HepG2 (cell line): Measurements from ENCODE around the gene CHAF1A. TPM values are rescaled to one million over a fixed set of nuclear protein-coding genes. Genes with fewer than 3 reads are reported as not detected.

Experiments
- ATF7 ChIP-seq, 2 experiments: fragments of 450-650 bp in 1 of 2; sonication (generic) in 1 of 2; formaldehyde crosslinking in 1 of 2; IDR thresholded peaks; 2 replicates each; pipeline versions ENCODE4 v1.4.0 to v1.6.1; 2016 to 2020; ENCODE audit warnings: antibody characterized with exemption in 1 of 2, mild to moderate bottlenecking in 1 of 2, missing genetic modification reagents in 1 of 2
- IRX3 ChIP-seq: sonication (generic); formaldehyde crosslinking; IDR thresholded peaks from 2 replicates; pipeline ENCODE4 v1.8.1; 2023; ENCODE audit warnings: mild to moderate bottlenecking, low read depth, missing genetic modification reagents, borderline replicate concordance
- KLF12 ChIP-seq: sonication (generic); formaldehyde crosslinking; IDR thresholded peaks from 2 replicates; pipeline ENCODE4 v1.4.0; 2020; ENCODE audit warnings: missing genetic modification reagents, borderline replicate concordance
- MIER3 ChIP-seq: IDR thresholded peaks from 2 replicates; pipeline ENCODE4 v1.6.1; 2016; ENCODE audit warnings: missing compliant biosample characterization, borderline replicate concordance
- NBN ChIP-seq: fragments of 450-650 bp; conservative IDR thresholded peaks from 2 replicates; pipeline ENCODE4 v1.6.1; 2017
- NFYB ChIP-seq: sonication (generic); formaldehyde crosslinking; IDR thresholded peaks from 2 replicates; pipeline ENCODE4 v1.4.0; 2020; ENCODE audit warnings: missing genetic modification reagents
- SMYD3 ChIP-seq: sonication (generic); formaldehyde crosslinking; IDR thresholded peaks from 2 replicates; pipeline ENCODE4 v1.8.1; 2023; ENCODE audit warnings: mild to moderate bottlenecking, missing genetic modification reagents
- TAF15 ChIP-seq: fragments of 200-400 bp; formaldehyde crosslinking; IDR thresholded peaks from one replicate; pipeline ENCODE4 v1.6.1; 2018; ENCODE audit warnings: mild to moderate bottlenecking, low read depth, low read length; ENCODE audit not compliant: poor library complexity, severe bottlenecking
- ZFP36 ChIP-seq: fragments of 150-350 bp; IDR thresholded peaks from 2 replicates; pipeline ENCODE4 v1.6.1; 2018; ENCODE audit warnings: borderline replicate concordance, low read length, low read depth; ENCODE audit not compliant: partially characterized antibody
- ZFP91 ChIP-seq: sonication (generic); formaldehyde crosslinking; IDR thresholded peaks from 2 replicates; pipeline ENCODE4 v1.9.0; 2022; ENCODE audit warnings: missing genetic modification reagents, mild to moderate bottlenecking, borderline replicate concordance
- ZKSCAN5 ChIP-seq: sonication (generic); formaldehyde crosslinking; IDR thresholded peaks from 2 replicates; pipeline ENCODE4 v1.5.1; 2020; ENCODE audit warnings: mild to moderate bottlenecking, missing genetic modification reagents
- ZMYM2 ChIP-seq: sonication (generic); formaldehyde crosslinking; IDR thresholded peaks from 2 replicates; pipeline ENCODE4 v1.8.0; 2022; ENCODE audit warnings: mild to moderate bottlenecking, missing genetic modification reagents
- ZNF124 ChIP-seq: sonication (generic); formaldehyde crosslinking; IDR thresholded peaks from 2 replicates; pipeline ENCODE4 v1.4.0; 2020; ENCODE audit warnings: missing genetic modification reagents
- ZNF256 ChIP-seq: sonication (generic); formaldehyde crosslinking; conservative IDR thresholded peaks from 2 replicates; pipeline ENCODE4 v1.4.0; 2020; ENCODE audit warnings: missing genetic modification reagents
- ZNF446 ChIP-seq: sonication (generic); formaldehyde crosslinking; IDR thresholded peaks from 2 replicates; pipeline ENCODE4 v1.5.0; 2020; ENCODE audit warnings: mild to moderate bottlenecking, missing genetic modification reagents
- ZNF567 ChIP-seq: sonication (generic); formaldehyde crosslinking; IDR thresholded peaks from 2 replicates; pipeline ENCODE4 v1.8.1; 2023; ENCODE audit warnings: mild to moderate bottlenecking, missing genetic modification reagents, borderline replicate concordance
- polyA plus RNA-seq, 8 experiments: library from polyadenylated mRNA; depleted of rRNA in 3 of 8; stranded (reverse) in 7 of 8; unstranded in 1 of 8; fragments of >200 nt; fragmentation: Illumina TruSeq in 4 of 8; extraction: Trizol in 4 of 8; gene quantifications; 2 replicates each; pipeline versions ENCODE4 v1.2.1 to v1.2.3, GENCODE V29; 2011 to 2016; ENCODE audit warnings: low read depth in 4 of 8, missing spikeins in 1 of 8, mixed read lengths in 1 of 8; ENCODE audit not compliant: insufficient read depth in 1 of 8
- total RNA-seq, 5 experiments: library from RNA; depleted of rRNA; stranded (reverse); fragments of >200 nt; fragmentation: Illumina TruSeq; extraction: Trizol; gene quantifications; 2 replicates each; pipeline ENCODE4 v1.2.3, GENCODE V29; 2016; ENCODE audit warnings: low read depth in 1 of 5
- TF ChIP-seq, protein P1 (sequence below): fragments of 450-650 bp; IDR thresholded peaks from 2 replicates; pipeline ENCODE4 v1.6.1; 2017
- TF ChIP-seq, protein P2 (sequence below): sonication (generic); formaldehyde crosslinking; IDR thresholded peaks from 2 replicates; pipeline ENCODE4 v1.4.0; 2020; ENCODE audit warnings: low read depth, missing genetic modification reagents
- TF ChIP-seq, protein P3 (sequence below): IDR thresholded peaks from 2 replicates; pipeline ENCODE4 v1.6.1; 2016; ENCODE audit warnings: mild to moderate bottlenecking, missing biosample characterization, missing genetic modification reagents
- TF ChIP-seq, protein P4 (sequence below): sonication (generic); formaldehyde crosslinking; IDR thresholded peaks from 2 replicates; pipeline ENCODE4 v1.5.1; 2020; ENCODE audit warnings: mild to moderate bottlenecking, missing genetic modification reagents, borderline replicate concordance

Gene CHAF1A
- total and polyA plus RNA-seq, 2 of the 13 experiments (the other 11 are each of a cell fraction or from before 2014, with no cell fraction given): 11.0 to 34.8 TPM

DNA sequence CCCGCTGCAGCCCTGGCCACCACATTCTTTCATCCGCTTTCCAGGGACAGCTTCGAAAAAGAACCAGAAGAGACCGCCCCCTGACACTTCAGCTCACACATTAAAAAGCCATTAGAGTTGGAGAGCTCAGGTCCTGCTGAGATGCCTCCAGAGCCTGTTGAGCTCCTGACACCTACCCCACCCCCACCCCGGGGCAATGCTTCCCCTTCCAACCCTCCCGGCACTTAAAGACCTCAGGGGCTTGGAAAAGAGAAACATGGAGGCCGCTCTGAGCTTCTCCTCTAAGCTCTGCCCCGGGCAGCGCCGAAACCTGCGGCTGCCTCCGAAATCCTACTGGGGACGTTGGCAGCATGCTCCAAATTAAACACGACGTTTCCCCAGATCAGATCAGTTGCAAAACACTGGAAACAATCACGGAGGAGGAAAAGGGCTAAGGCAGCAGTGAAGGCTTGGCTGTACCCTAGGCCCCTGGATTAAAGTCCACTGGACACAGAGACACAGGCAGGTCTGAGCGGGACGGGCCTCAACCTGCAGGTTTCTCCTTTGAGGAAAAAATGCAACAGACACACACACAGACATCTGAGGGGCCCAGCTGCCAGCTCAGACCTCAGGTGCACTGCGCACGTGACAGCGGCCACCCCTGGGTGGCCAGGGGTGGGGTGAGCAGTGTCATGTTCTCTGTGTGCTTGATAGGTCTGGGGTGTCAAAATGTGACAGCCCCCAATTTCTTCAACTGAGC, 11.7 kb upstream of the CHAF1A start (continued):
- TF ChIP-seq NBN: no peak
- no peak for TF ChIP-seq IRX3 (CRISPR knock-in tag)
- no peak for TF ChIP-seq ZNF446 (CRISPR knock-in tag)
- no peak for TF ChIP-seq ZMYM2 (CRISPR knock-in tag)
- TF ChIP-seq KLF12 (CRISPR knock-in tag): peak; percentile 49; the same call in 1 of the 2 replicates
- TF ChIP-seq ZFP36: no peak
- TF ChIP-seq ZKSCAN5 (CRISPR knock-in tag): no peak
- no peak for TF ChIP-seq ZNF124
- no peak for TF ChIP-seq ATF7 (IDR thresholded peaks at IDR 0.05)
- TF ChIP-seq ATF7 (CRISPR knock-in tag; IDR thresholded peaks at IDR 0.05): no peak
- TF ChIP-seq ZNF256 (CRISPR knock-in tag): no peak
- TF ChIP-seq SMYD3 (CRISPR knock-in tag): peak; percentile 63; the same call in 1 of the 2 replicates
- TF ChIP-seq MIER3 (CRISPR knock-in tag): peak; percentile 34; the same call in 1 of the 2 replicates
- TF ChIP-seq NFYB (CRISPR knock-in tag): 0 out of 2 replicates have a peak, but pooled peaks have one; percentile 7
- TF ChIP-seq, protein P1, sequence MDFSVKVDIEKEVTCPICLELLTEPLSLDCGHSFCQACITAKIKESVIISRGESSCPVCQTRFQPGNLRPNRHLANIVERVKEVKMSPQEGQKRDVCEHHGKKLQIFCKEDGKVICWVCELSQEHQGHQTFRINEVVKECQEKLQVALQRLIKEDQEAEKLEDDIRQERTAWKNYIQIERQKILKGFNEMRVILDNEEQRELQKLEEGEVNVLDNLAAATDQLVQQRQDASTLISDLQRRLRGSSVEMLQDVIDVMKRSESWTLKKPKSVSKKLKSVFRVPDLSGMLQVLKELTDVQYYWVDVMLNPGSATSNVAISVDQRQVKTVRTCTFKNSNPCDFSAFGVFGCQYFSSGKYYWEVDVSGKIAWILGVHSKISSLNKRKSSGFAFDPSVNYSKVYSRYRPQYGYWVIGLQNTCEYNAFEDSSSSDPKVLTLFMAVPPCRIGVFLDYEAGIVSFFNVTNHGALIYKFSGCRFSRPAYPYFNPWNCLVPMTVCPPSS: no peak
- TF ChIP-seq, protein P2, sequence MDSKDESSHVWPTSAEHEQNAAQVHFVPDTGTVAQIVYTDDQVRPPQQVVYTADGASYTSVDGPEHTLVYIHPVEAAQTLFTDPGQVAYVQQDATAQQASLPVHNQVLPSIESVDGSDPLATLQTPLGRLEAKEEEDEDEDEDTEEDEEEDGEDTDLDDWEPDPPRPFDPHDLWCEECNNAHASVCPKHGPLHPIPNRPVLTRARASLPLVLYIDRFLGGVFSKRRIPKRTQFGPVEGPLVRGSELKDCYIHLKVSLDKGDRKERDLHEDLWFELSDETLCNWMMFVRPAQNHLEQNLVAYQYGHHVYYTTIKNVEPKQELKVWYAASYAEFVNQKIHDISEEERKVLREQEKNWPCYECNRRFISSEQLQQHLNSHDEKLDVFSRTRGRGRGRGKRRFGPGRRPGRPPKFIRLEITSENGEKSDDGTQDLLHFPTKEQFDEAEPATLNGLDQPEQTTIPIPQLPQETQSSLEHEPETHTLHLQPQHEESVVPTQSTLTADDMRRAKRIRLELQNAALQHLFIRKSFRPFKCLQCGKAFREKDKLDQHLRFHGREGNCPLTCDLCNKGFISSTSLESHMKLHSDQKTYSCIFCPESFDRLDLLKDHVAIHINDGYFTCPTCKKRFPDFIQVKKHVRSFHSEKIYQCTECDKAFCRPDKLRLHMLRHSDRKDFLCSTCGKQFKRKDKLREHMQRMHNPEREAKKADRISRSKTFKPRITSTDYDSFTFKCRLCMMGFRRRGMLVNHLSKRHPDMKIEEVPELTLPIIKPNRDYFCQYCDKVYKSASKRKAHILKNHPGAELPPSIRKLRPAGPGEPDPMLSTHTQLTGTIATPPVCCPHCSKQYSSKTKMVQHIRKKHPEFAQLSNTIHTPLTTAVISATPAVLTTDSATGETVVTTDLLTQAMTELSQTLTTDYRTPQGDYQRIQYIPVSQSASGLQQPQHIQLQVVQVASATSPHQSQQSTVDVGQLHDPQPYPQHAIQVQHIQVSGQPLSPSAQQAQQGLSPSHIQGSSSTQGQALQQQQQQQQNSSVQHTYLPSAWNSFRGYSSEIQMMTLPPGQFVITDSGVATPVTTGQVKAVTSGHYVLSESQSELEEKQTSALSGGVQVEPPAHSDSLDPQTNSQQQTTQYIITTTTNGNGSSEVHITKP (CRISPR knock-in tag): peak; percentile 26; the same call in 1 of the 2 replicates
- TF ChIP-seq, protein P3, sequence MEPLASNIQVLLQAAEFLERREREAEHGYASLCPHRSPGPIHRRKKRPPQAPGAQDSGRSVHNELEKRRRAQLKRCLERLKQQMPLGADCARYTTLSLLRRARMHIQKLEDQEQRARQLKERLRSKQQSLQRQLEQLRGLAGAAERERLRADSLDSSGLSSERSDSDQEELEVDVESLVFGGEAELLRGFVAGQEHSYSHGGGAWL (CRISPR knock-in tag): 0 out of 2 replicates have a peak, but pooled peaks have one; percentile 50
- TF ChIP-seq, protein P4, sequence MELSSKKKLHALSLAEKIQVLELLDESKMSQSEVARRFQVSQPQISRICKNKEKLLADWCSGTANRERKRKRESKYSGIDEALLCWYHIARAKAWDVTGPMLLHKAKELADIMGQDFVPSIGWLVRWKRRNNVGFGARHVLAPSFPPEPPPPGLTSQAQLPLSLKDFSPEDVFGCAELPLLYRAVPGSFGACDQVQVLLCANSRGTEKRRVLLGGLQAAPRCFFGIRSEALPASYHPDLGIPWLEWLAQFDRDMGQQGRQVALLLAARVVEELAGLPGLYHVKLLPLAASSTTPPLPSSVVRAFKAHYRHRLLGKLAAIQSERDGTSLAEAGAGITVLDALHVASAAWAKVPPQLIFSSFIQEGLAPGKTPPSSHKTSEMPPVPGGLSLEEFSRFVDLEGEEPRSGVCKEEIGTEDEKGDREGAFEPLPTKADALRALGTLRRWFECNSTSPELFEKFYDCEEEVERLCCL (CRISPR knock-in tag): no peak
- TF ChIP-seq ZFP91: 0 out of 2 replicates have a peak, but pooled peaks have one; percentile 21
- no peak for TF ChIP-seq TAF15
- no peak; the same call in 1 of the 2 replicates for TF ChIP-seq ZNF567 (CRISPR knock-in tag)
